ENCODE measurements around the gene MISP.

Gene MISP

GRCh38 chr19:795073-795611 is 44.2 kb downstream of the MISP start:
- DNase-seq (ENCODE audit: low read depth in 1 of 2, low spot score in 1 of 2), result no peak
- H3K27ac ChIP-seq (replicated peaks), result no peak overlapping the region
- no peak for TF ChIP-seq CTCF (IDR thresholded peaks at IDR 0.05; ENCODE audit: insufficient read depth, low read length)
- no peak for TF ChIP-seq GABPA (IDR thresholded peaks at IDR 0.05; ENCODE audit: low read depth)
- TF ChIP-seq REST (IDR thresholded peaks at IDR 0.05; ENCODE audit: insufficient replicate concordance, low read depth), result no peak

GRCh38 chr19:795691-796581 is 45.0 kb downstream of the MISP start:
- TF ChIP-seq CTCF (IDR thresholded peaks at IDR 0.05; ENCODE audit: insufficient read depth, low read length) (no peak), REST (IDR thresholded peaks at IDR 0.05; ENCODE audit: insufficient replicate concordance, low read depth) (no peak), POLR2AphosphoS5 (IDR thresholded peaks at IDR 0.05; ENCODE audit: low read depth) (no peak), GABPA (IDR thresholded peaks at IDR 0.05; ENCODE audit: low read depth) (no peak), SPI1 (IDR thresholded peaks at IDR 0.05; ENCODE audit: borderline replicate concordance, low read depth) (no peak)
- peak overlapping the region; percentile 59 for H3K4me3 ChIP-seq (replicated peaks; ENCODE audit: insufficient read depth, low read length)
- no peaks in the 10 kb centered on the region for H3K27me3 ChIP-seq (ENCODE audit: insufficient read depth, poor library complexity, severe bottlenecking)
- H3K27ac ChIP-seq (replicated peaks), result peak overlapping the region; percentile 83; the same call in 1 of the 2 replicates
- DNase-seq (ENCODE audit: low read depth in 1 of 2, low spot score in 1 of 2), result no peak

More at GRCh38 chr19:795073-795611, 44.2 kb downstream of the MISP start:
- H3K4me3 ChIP-seq (replicated peaks; ENCODE audit: insufficient read depth, low read length), result no peak overlapping the region
- H3K27me3 ChIP-seq (ENCODE audit: insufficient read depth, poor library complexity, severe bottlenecking), result no peaks in the 10 kb centered on the region

- H3K4me3 ChIP-seq (replicated peaks; ENCODE audit: insufficient read depth, low read length), result peak within 1 kb of the TSS; percentile 98
- peak within 1 kb of the TSS; percentile 95 for H3K27ac ChIP-seq (replicated peaks)
- peak; percentile 100 for DNase-seq (ENCODE audit: low read depth in 1 of 2, low spot score in 1 of 2)
- no peaks in the 10 kb centered on the region for H3K27me3 ChIP-seq (ENCODE audit: insufficient read depth, poor library complexity, severe bottlenecking)
- TF ChIP-seq REST (IDR thresholded peaks at IDR 0.05; ENCODE audit: insufficient replicate concordance, low read depth) (no peak), POLR2AphosphoS5 (IDR thresholded peaks at IDR 0.05; ENCODE audit: low read depth) (peak; percentile 91), SPI1 (IDR thresholded peaks at IDR 0.05; ENCODE audit: borderline replicate concordance, low read depth) (no peak), GABPA (IDR thresholded peaks at IDR 0.05; ENCODE audit: low read depth) (peak; percentile 66)
Observed at GRCh38 chr19:796692-797527, 46.0 kb downstream of the MISP start, which contains the start of gene PTBP1. Gene PTBP1 (plus strand): TSS chr19:797452. CDS start chr19:797498, 46 bp downstream.
